GM19395 (cell line): ENCODE measurements around the gene TNRC6B.
A peak's percentile ranks its signal among the peaks of the same experiment; 100 is the strongest.
"Not testable (repeated sequence)": the region's sequence is repeated elsewhere in the genome, so short reads cannot be mapped to it uniquely, and the experiment has no call there.

Source experiments
- ATAC-seq: cut with Tn5 transposase; IDR thresholded peaks from one replicate; pipeline ENCODE4 v1.9.1; 2021; ENCODE audit warnings: mild to moderate bottlenecking, moderate library complexity; ENCODE audit not compliant: unreplicated experiment

The TNRC6B gene

DNA sequence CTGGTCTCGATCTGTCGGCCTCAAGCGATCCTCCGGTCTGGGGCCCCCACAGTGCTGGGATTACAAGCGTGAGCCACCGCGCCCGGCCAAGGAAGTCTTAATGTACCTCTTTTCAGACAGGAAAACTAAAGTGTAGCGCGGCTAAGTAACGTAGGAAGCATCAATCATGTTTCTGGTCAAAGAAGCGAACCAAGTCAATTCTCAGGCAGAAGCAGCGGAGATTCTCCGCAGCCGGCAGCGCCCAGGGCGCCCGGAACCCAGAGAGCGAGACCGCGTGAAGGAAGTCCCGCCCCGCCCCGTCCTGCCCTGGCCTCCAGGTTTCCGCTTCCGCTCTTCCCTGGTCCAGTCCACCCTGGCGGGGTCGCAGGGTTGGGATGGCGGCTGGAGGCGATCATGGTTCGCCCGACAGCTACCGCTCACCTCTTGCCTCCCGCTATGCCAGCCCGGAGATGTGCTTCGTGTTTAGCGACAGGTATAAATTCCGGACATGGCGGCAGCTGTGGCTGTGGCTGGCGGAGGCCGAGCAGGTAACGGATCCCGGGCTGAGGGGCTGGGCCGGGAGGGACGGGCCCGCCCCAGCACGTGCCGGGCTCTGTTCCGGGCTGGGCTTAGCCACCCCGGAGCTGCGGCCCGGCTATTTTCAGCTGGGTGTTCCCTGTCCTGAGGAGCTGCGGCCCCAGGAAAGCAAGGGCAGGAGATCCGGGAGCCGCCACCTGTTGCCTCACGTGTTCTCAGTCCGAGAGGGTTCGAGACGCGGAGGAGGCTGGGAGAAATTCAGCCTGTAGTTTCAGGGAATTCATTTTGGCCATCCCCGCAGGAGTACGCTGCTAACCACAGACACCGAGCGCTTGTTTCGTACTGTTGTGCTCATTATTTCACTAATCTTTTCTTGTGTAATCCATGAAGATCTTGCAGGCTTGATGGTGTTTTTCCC is 168.7 kb downstream of the TNRC6B start, which contains the start of gene ADSL:
ADSL (plus strand) TSS at position 316 of the 934 bp plus-strand sequence; CDS start at position 375, 59 bp downstream.
- peak; percentile 88 for ATAC-seq

DNA sequence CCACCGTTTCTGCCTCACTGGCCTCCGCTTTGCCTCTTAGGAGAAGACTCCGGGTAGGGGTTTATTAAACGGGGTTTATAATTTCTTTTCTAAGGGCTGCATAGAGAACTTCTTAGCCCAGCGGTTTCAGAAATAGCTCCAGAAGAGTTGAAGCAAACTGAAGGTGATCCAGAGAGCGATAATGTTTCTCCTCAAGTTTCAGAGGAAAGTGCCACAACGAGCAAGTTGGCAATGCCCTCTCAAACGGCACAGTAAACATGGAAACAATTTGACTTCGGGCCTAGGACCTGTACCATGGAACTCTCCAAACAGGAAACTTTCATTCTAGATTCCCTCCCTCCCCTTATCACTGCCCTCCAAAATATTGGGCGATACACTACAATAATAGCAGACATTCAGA is 169.6 kb downstream of the TNRC6B start:
- no peak for ATAC-seq

DNA sequence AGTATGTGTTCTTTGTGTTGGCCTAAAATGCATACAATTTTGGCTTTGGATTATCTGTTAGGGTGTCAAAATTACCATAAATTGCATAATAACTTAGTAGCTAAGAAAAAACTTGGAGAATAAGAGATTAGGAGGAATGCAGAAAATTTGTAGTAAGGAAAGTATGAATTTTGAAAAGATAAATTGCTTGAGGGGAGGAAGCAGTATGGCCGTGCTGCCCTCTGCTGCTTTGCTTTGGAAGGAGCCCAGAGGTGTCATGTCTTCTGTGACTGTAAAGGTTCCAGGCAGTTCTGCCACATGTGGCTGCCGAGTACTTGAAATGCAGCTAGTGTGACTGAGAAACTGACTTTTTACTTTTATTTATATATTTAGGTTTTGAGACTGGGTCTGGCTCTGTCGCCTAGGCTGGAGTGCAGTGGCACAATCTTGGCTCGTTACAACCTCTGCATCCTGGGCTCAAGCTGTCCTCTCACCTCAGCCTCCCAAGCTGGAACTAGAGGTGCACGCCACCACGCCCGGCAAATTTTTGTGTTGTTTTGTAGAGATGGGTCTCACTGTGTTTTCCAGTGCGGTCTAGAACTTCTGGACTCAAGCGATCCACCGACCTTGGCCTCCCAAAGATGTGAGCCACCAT is 170.4 kb downstream of the TNRC6B start:
- no peak for ATAC-seq

DNA sequence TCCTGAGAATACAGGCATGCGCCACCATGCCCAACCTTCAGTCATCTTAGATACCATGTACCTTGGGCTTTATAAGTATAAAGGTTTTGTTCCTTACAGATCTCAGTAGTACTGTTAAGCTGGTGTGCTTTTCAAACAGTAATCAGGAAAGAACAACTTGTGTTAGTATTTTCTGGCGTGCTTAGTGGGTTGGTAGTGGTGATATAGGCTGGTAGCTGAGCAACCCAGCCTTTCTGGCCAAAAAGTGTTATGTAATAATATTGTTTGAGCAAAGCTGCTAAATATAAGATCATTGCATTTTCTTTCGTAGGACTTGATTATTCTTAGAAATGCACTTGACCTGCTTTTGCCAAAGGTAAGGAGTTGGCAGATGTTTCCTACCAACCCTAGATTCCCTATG is 175.0 kb downstream of the TNRC6B start:
- no peak for ATAC-seq

DNA sequence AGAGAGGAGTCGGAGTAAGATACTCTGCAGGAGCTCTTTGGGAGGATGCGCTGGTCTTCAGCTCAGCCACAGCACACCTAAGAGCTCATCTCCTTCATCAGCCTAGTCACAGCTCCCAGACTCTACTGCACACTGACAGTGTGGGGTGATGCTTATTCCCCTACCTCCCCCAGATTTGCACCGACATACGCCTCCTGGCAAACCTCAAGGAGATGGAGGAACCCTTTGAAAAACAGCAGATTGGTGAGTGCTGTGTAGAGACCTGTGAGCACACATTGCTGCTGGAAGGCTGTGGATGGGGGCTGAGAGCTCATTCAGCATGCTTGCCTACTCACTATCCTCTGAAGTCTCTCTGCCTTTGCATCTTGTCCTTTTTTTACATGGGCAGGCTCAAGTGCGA is 183.4 kb downstream of the TNRC6B start:
- no peak for ATAC-seq

DNA sequence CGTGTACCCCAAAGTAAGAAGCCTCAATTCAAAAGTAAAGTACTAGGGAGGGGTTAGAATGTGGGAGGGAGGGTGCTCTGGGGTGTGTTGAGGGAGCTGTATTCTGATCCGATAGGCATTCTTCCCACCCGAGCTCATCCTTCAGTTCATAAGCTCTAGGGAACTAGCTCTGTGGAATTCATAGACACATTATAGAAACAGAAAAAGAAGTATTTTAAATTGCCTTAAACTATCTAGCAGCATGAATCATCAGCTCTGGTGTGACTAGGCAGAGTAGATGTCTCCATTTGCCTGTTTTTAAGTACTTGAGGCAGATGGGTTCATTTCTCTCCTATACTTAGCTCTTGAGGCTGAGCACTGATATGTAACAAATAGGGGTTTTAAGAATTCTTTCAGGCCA is 185.3 kb downstream of the TNRC6B start:
- ATAC-seq, result no peak

DNA sequence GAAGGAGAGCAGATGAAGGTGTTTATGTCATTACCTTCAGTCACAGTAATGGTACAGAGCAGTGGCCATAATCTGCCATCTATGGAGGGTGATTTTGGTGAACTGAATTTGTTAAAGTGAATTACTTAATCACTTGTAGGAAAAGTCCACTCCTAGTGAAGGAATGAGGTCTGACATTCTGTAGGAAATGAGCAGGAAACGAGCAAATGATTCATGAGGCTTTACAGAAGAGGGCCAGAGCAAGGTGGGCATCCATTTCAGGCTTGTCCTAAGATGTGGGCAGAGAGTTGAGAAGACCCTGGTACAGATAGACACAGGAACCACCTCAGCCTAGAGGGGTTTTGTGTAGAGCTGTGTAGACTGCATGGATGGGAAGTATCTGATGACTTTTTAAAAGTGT is 186.7 kb downstream of the TNRC6B start:
- no peak for ATAC-seq

DNA sequence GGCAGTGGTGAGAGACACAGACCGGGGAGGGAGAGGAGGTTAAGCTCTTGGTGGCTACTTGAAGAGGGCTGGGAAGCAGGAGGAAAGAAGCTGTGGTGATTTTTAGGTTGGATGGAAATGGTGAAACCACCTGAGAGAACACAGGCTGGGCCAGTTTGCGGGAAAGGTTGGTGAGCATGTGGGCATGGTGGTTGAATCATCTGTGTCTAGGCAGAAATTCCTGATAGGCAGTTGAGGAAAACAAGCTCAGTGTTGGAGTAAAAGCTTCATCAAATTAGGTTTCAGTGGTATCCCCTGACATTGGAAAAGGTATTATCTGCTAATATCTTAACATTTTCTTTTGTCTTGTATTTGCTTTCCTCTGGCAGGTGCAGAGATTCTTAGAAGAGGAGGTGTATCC is 188.3 kb downstream of the TNRC6B start:
- ATAC-seq, result no peak

DNA sequence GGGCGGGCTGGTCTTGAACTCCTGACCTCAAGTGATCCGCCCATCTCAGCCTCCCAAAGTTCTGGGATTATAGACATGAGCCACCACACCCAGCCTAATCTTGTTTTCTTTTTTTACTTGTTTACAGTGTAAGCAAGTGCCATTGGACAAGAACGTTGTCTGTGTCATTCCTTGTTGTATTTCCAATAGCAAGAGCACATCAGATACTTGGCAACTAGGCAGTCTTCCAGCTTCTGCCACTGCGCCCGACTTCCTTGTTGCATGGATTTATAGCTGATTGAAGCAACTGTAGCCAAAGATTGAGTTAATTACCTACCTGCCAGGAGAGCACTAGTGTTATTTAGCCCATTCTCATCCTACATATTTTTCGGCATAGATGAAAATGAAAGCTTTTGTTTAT is 189.6 kb downstream of the TNRC6B start:
- ATAC-seq, result no peak

DNA sequence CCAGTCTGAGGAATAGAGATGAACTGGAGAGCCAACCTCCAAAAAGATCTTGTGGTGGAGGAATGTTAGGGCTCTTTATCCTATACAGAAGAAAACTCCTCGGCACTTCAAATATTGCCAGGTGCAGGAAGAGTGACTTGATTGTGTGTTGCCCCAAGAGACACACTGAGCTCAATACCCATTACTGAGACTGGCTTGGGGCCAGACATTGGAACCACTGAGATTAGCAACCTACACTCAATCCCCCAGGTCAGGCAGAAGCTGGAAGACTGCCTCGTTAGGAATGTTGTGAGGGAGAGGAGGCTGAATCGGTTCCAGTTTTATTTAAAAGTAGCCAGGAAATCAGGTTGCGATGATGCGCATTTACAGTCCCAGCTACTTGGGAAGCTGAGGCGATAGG is 190.3 kb downstream of the TNRC6B start:
- ATAC-seq, result no peak

DNA sequence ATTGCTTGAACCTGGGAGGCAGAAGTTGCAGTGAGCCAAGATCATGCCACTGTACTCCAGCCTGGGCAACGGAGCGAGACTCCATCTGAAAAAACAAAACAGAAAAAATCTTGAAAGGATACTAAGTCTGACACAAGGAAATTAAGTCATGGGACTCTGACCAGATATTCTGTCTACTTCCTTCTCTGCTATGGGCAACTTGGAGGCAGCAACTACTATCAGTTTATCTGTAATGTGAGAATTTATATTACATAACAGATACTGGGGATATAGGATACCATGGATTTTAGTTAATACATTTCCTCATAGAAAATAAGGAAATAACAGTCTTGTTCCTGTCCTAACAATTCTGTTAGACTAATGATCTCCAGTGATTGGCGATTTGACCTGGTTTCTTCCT is 191.1 kb downstream of the TNRC6B start:
- no peak for ATAC-seq

DNA sequence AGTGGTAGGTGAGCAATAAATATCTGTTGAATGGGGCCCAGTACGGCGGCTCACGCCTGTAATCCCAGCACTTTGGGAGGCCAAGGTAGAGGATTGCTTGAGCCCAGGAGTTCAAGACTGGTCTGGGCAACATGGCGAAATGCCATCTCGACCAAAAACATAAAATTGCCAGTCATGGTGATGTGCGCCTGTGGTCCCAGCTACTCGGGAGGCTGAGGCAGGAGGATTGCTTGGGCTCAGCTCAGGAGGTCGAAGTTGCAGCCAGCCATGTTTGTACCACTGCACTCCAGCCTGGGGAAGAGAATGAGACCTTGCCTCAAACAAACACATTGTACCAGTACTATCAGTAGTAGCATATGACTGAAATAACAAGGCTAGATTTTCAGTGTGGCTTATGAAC is 196.8 kb downstream of the TNRC6B start:
- no peak for ATAC-seq

DNA sequence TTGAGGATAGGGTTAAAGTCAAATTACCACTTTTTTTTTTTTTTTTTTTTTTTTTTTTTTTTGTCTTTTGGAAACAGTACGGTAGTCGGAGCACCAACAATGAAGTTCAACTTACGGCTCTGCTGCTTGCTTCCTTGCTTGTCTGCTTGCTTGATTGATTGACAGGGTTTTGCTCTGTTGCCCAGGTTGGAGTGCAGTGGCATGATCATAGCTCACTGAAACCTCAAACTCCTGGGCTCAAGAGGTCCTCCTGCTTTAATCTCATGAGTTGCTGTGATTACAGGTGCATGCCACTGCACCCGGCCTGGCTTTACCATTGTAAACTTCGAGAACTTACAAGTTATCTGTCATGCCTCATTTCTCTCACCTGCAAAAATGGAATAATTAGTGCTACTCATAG is 198.4 kb downstream of the TNRC6B start:
- ATAC-seq, result no peak

DNA sequence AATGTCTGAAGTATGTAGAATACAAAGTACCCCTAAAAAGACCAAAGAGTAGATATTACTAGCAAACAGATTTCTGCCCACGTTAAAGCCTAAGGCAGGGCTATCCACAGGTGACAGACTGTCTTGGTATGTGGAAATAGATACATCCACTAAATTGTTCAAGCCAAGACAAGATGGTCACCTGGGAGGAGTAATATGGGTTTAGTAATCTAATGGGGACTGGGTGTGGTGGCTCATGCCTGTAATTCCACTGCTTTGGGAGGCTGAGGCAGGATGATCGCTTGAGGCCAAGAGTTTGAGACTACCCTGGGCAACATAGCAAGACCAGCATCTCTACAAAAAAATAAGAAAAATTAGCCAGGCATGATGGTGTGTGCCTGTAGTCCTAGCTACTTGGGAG is 200.2 kb downstream of the TNRC6B start:
- no peak for ATAC-seq

DNA sequence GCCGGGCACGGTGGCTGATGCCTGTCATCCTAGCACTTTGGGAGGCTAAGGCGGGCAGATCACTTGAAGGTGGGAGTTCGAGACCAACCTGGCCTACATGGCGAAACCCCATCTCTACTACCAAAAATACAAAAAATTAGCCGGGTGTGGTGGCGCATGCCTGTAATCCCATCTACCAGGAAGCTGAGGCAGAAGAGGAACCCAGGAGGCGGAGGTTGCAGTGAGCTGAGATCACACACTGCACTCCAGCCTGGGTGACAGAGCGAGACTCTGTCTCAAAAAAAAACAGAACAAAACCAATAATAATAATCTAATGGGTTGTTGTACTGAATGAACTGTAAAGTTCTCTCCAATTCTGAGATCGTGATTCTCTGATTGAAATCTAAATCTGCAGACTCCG is 200.7 kb downstream of the TNRC6B start:
- not testable (repeated sequence) for ATAC-seq

DNA sequence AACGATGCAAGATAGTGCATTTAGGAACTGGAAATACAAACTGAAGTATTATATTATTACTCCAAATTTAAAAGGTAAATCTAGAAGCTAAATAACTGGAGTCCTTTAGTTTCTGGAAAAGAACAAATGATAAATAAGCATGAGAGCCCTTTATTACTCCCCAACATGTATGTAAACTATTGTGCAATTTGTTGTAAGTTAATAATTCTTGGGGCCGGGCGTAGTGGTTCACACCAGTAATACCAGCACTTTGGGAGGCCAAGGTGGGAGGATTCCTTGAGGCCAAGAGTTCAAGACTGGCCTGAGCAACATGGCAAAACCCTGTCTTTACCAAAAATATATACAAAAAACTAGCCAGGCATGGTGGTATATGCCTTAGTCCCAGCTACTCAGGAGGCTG is 203.7 kb downstream of the TNRC6B start:
- ATAC-seq, result no peak

DNA sequence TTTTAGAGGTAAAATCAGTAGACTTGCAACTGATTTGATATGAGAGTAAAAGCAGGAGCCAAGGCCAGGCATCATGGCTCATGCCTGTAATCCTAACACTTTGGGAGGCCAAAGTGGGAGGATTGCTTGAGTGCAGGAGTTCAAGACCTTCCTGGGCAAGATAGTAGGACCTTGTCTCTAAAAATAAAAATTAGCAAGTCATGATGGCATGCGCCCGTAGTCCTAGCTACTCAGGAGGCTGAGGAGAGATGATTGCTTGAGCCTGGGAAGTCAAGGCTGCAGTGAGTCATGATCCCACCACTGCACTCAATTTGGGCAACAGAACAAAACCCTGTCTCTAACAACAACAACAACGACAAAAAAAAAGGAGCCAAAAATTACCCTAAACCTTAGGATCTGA is 206.2 kb downstream of the TNRC6B start:
- no peak for ATAC-seq

DNA sequence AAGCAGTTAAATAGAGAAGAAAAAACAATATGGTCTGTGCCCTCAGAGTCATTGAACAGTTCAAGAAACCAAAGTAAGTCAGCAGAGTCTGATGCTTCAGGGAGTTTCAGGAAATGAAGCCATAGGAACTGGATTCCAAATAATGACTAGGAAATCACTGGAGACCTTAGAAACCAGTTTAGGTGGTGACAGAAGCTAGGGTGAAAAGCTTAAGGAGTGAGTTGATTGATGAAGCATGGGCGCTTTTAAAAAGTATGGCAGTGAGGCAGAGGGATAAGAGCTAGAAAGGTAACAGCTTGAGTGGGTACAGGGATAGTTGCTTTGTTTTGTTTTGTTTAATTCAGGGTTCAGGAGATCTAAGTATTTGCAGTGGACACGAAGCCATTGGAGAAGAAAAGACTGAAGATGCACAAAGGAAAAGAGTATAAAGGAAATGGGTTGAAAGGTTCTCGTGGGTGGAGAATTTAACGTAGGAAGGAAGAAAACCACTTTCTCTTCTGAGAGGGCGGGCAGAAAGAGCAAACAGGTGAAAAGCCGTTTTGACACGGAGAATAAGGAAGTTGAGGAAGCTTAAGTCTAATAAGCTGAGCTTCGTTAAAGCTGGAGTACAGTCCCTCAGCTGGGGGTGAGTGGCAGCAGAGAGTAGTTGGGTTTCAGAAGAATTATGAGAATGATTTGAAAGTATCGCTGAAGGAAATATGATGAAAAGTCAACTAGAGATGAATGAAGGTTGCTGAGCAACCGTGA is 207.5 kb downstream of the TNRC6B start:
- no peak for ATAC-seq
